ENCODE results near the gene NPPB. TPM values are rescaled to one million over a fixed set of nuclear protein-coding genes. Genes with fewer than 3 reads are reported as not detected.

NPPB gene
- total and polyA plus RNA-seq, 2 of the 8 experiments (the other 6 are each of a cell fraction or from before 2014, with no cell fraction given): 0.36 to 0.91 TPM

- CTCF ChIA-PET (ENCODE audit: partially characterized antibody): interaction anchor here (0.6 to 4.9 kb wide), 7 partner anchors 9 to 109 kb away, joined by 3 to 21 read pairs (median 3); partner anchors contain the start of gene NPPA
- TF ChIP-seq MAX (IDR thresholded peaks at IDR 0.05): no peak
- no peak for TF ChIP-seq CEBPB (IDR thresholded peaks at IDR 0.05; ENCODE audit: low read depth, low read length)
- no peak for TF ChIP-seq BRCA1 (IDR thresholded peaks at IDR 0.05; ENCODE audit: low read depth, low read length)
- no peak for TF ChIP-seq SP4 (IDR thresholded peaks at IDR 0.05; ENCODE audit: low read length)
- TF ChIP-seq NRF1 (IDR thresholded peaks at IDR 0.05; ENCODE audit: low read depth, low read length): no peak
- TF ChIP-seq RNF2 (IDR thresholded peaks at IDR 0.05; ENCODE audit: borderline replicate concordance, low read depth, low read length, missing control alignments, poor library complexity, severe bottlenecking): no peak
- TF ChIP-seq TCF12 (IDR thresholded peaks at IDR 0.05; ENCODE audit: low read depth, low read length): no peak
- TF ChIP-seq TAF7 (optimal IDR thresholded peaks at IDR 0.05; ENCODE audit: borderline replicate concordance, low read depth, low read length): no peak
- TF ChIP-seq SUZ12 (IDR thresholded peaks at IDR 0.05; ENCODE audit: low read length): no peak; the same call in 1 of the 2 replicates
- no peak for TF ChIP-seq E2F6 (IDR thresholded peaks at IDR 0.05)
- H3K4me1 ChIP-seq (replicated peaks in 1 of 4; ENCODE audit: control insufficient read depth in 3 of 4, insufficient read depth in 4 of 4, low read length in 3 of 4): peaks cover 0 to 3% (median 1%) of the 10 kb centered on the region in 4 experiments; a peak in 1 of 7 replicates
These were observed 587 bp downstream of the NPPB start for GRCh38 chr1:11858158-11858557.

More at GRCh38 chr1:11858158-11858557, 587 bp downstream of the NPPB start:
- Histone ChIP-seq H3K9ac (replicated peaks in 1 of 4; ENCODE audit: extremely low read depth in 1 of 4, low read depth in 3 of 4, low read length in 3 of 4) (no peak overlapping the region), H3K23me2 (ENCODE audit: low read depth, low read length) (peaks cover 3% of the 10 kb centered on the region; the same call in 1 of the 2 replicates), H2AK5ac (ENCODE audit: low read depth, low read length) (no peak overlapping the region), H3K79me1 (ENCODE audit: low read depth, low read length) (no peaks in the 10 kb centered on the region), H2BK12ac (ENCODE audit: low read depth, low read length) (no peak overlapping the region), H3K4ac (replicated peaks; ENCODE audit: insufficient read length, low read depth, low read length) (no peak overlapping the region), H2BK5ac (ENCODE audit: low read depth, low read length) (no peak overlapping the region), H4K91ac (replicated peaks; ENCODE audit: insufficient read length, low read length) (no peak overlapping the region), H3K56ac (replicated peaks; ENCODE audit: insufficient read length, low read depth, low read length) (no peak overlapping the region), H3K36me3 (ENCODE audit: control insufficient read depth in 2 of 4, insufficient read depth in 4 of 4, low read length in 3 of 4) (no peaks in the 10 kb centered on the region), H2AFZ (ENCODE audit: low read length) (no peak overlapping the region), H3K23ac (ENCODE audit: insufficient read length) (no peak overlapping the region), H4K20me1 (replicated peaks in 1 of 2; ENCODE audit: control insufficient read depth in 1 of 2, insufficient read depth in 2 of 2, low read length in 2 of 2) (peaks cover 0 to 4% of the 10 kb centered on the region in 2 experiments), H3K18ac (ENCODE audit: extremely low read depth, low read length) (no peak overlapping the region), H2BK20ac (ENCODE audit: low read length) (no peak overlapping the region), H3K27ac (ENCODE audit: low read depth, low read length) (no peak overlapping the region), H3K4me2 (ENCODE audit: insufficient read depth in 1 of 2, low read depth in 2 of 2, low read length in 2 of 2) (peak overlapping the region in 1 of 2 experiments; percentile 36; a peak in 1 of 4 replicates), H2BK15ac (ENCODE audit: low read length) (no peak overlapping the region), H3K14ac (ENCODE audit: insufficient read length) (no peak overlapping the region), H4K5ac (ENCODE audit: insufficient read length, low read depth, low read length) (no peak overlapping the region), H3K79me2 (ENCODE audit: control insufficient read depth in 1 of 2, insufficient read depth in 2 of 2, low read length in 2 of 2) (no peaks in the 10 kb centered on the region), H3K9me3 (ENCODE audit: insufficient read depth in 2 of 2, low read depth in 1 of 2, low read length in 1 of 2) (no peaks in the 10 kb centered on the region), H3K4me3 (ENCODE audit: extremely low read depth in 1 of 4, insufficient read depth in 2 of 4, low read depth in 3 of 4, low read length in 4 of 4) (no peak overlapping the region), H3K27me3 (replicated peaks in 1 of 4; ENCODE audit: control insufficient read depth in 3 of 4, extremely low read depth in 1 of 4, insufficient read depth in 3 of 4, low read length in 3 of 4) (peaks cover 0 to 22% (median 13%) of the 10 kb centered on the region in 4 experiments; a peak in 6 of 7 replicates), H4K8ac (ENCODE audit: extremely low read depth, insufficient read depth, low read length) (no peak overlapping the region), H2BK120ac (replicated peaks; ENCODE audit: low read depth, low read length) (no peak overlapping the region)
- POLR2A ChIA-PET (ENCODE audit: partially characterized antibody): interaction anchor here (0.5 to 9.0 kb wide), 2 partner anchors 50 to 102 kb away, joined by 3 to 81 read pairs; no protein-coding TSS in a partner anchor
- no peak for FAIRE-seq
- 84% methylated on average over 13 of the region's 14 CpGs; no CpG with 5 or more reads in 1 of the 2 experiments for WGBS, 2 experiments (ENCODE audit: extremely low coverage in 1 of 2, insufficient coverage in 1 of 2, insufficient read length in 1 of 2, insufficient replicate concordance in 2 of 2, low coverage in 1 of 2, low lambda C conversion rate in 2 of 2, missing lambda C conversion rate in 1 of 2)
- DNase-seq (ENCODE audit: low read depth in 1 of 2, low spot score in 2 of 2): no peak

Measured in H1 (cell line).